ENCODE results near the gene RALGDS.
"Not testable (repeated sequence)": the region's sequence is repeated elsewhere in the genome, so short reads cannot be mapped to it uniquely, and the experiment has no call there.

Gene RALGDS

GRCh38 chr9:133102190-133103021 lies 18.6 kb downstream of the RALGDS start:
- H3K27me3 Mint-ChIP-seq: no peaks in the 10 kb centered on the region
- no peak for DNase-seq
- H3K4me3 Mint-ChIP-seq: no peak overlapping the region
- peaks cover 36% of the 10 kb centered on the region for H3K36me3 Mint-ChIP-seq (ENCODE audit: low read depth)
- no peak for ATAC-seq
- H3K4me1 Mint-ChIP-seq: no peaks in the 10 kb centered on the region
- H3K9me3 Mint-ChIP-seq: no peaks in the 10 kb centered on the region
- no peak overlapping the region for H3K27ac Mint-ChIP-seq

GRCh38 chr9:133101356-133102189 lies 19.5 kb downstream of the RALGDS start:
- Mint-ChIP-seq H3K27ac (no peak overlapping the region), H3K36me3 (ENCODE audit: low read depth) (peaks cover 42% of the 10 kb centered on the region), H3K9me3 (peaks cover 2% of the 10 kb centered on the region), H3K27me3 (no peaks in the 10 kb centered on the region), H3K4me1 (no peaks in the 10 kb centered on the region), H3K4me3 (no peak overlapping the region)
- DNase-seq: no peak
- ATAC-seq: no peak

DNA sequence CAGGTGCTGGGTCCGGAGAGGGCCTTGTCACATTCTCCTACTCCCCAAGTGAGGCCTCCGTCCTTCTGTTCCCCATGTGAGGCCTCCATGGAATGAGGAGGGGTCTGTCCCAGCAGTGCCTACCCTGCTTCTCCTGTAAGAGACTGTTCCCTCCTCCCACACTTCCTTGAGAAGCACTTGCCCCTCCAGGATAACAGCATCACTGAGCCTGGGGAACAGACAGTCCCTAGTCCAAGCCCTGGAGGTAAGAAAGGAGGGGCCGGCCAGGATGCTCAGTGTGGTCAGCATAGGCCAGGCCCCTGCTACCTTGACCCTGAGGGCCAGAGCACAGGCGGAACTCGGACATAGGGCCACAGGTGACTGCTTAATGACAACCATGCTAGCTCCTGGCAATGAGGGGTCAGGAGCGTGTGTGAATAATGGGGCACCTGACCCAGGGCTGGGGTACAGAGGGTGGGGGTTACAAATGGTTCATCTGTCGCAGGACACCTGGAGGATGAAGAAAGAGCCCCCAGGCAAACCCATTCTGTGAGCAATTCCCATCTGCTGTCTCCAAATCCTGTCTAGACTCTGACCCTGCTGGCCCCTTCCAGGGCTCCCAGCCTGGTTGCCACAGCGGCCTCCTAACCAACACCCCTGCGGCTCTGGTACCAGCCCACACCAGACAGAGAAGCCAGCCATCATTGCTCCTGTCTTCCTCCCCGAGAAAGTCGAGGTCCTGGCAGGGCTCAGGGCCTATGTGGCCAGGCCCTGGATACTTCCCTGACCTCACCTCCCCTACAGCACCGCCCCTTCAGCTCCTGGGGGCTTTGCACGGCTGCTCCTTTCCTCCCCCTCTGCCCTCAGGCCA lies 20.3 kb downstream of the RALGDS start:
- H3K9me3 Mint-ChIP-seq: peaks cover 10% of the 10 kb centered on the region
- H3K4me1 Mint-ChIP-seq: no peaks in the 10 kb centered on the region
- peaks cover 47% of the 10 kb centered on the region for H3K36me3 Mint-ChIP-seq (ENCODE audit: low read depth)
- no peak overlapping the region for H3K27ac Mint-ChIP-seq
- DNase-seq (no peak), ATAC-seq (no peak)
- no peak overlapping the region for H3K4me3 Mint-ChIP-seq
- H3K27me3 Mint-ChIP-seq: no peaks in the 10 kb centered on the region

- H3K9me3 Mint-ChIP-seq: peaks cover 12% of the 10 kb centered on the region
- H3K36me3 Mint-ChIP-seq (ENCODE audit: low read depth): peaks cover 48% of the 10 kb centered on the region
- no peaks in the 10 kb centered on the region for H3K4me1 Mint-ChIP-seq
- H3K27me3 Mint-ChIP-seq: no peaks in the 10 kb centered on the region
- no peak overlapping the region for H3K4me3 Mint-ChIP-seq
- ATAC-seq: no peak
- no peak overlapping the region for H3K27ac Mint-ChIP-seq
- no peak for DNase-seq
Observed at GRCh38 chr9:133099726-133100505, 21.1 kb downstream of the RALGDS start.

GRCh38 chr9:133098871-133099270 lies 22.2 kb downstream of the RALGDS start:
- DNase-seq (no peak), ATAC-seq (no peak)
- Mint-ChIP-seq H3K27ac (no peak overlapping the region), H3K36me3 (ENCODE audit: low read depth) (peaks cover 47% of the 10 kb centered on the region), H3K27me3 (no peaks in the 10 kb centered on the region), H3K9me3 (peaks cover 15% of the 10 kb centered on the region), H3K4me3 (no peak overlapping the region), H3K4me1 (no peaks in the 10 kb centered on the region)

DNA sequence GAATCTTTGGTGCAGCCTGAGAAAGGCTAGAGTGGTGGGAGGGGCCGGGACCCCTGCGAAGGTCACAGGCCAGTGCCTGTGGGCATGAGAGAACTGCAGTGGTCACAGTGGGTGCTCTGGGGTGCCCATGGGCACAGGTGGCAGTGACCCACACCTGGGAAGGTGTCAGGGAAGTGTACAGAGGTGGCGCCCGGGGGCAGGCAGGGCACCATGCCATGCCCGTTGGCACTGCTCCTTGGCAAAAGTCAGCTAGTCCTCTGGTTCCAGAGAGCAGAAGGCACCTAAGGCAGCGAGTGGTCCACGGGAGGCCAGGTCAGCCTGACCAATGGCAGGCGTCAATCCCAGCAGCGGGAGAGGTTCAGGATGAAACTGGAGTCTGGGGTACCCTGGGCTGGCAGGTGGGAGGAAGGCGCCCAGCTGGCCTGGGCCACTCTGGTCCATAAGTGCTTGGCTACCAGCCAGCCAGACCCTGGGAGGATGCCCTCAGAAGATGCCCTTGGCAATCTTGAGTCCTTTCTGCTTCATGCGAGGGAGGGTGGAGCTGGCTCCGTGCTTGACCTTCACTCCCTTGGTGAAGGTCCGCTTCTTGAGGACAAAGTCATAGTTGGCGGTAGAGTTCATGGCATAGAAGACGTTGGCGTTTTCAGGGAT lies 22.8 kb downstream of the RALGDS start:
- ATAC-seq (no peak), DNase-seq (no peak)
- no peak overlapping the region for H3K27ac Mint-ChIP-seq
- no peaks in the 10 kb centered on the region for H3K4me1 Mint-ChIP-seq
- peaks cover 46% of the 10 kb centered on the region for H3K36me3 Mint-ChIP-seq (ENCODE audit: low read depth)
- no peak overlapping the region for H3K4me3 Mint-ChIP-seq
- H3K9me3 Mint-ChIP-seq: peaks cover 15% of the 10 kb centered on the region
- H3K27me3 Mint-ChIP-seq: no peaks in the 10 kb centered on the region

DNA sequence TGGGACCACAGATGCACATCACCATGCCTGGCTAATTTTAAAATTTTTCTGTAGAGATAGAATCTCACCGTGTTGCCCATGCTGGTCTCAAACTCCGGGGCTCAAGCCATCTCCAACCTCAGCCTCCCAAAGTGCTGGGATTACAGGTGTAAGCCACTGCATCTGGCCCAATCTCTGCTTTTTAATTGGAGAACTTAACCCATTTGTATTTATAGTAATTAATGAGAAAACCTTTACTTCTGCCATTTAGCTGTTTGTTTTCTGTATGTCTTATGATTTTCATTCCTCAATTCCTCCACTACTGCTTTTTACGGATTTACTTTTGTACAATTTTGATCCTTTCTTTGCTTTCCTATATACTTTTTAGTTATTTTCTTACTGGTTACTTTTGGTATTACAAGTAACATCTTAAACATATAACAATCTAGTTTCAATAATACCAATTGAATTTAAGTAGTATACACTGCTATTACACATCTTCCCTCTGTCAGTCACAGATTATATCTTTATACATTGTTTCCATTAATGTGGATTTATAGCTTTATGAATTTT lies 26.1 kb downstream of the RALGDS start:
- H3K4me3 Mint-ChIP-seq: no peak overlapping the region
- no peaks in the 10 kb centered on the region for H3K4me1 Mint-ChIP-seq
- no peak overlapping the region for H3K27ac Mint-ChIP-seq
- H3K36me3 Mint-ChIP-seq (ENCODE audit: low read depth): peaks cover 36% of the 10 kb centered on the region
- H3K27me3 Mint-ChIP-seq: no peaks in the 10 kb centered on the region
- peaks cover 15% of the 10 kb centered on the region for H3K9me3 Mint-ChIP-seq
- ATAC-seq: no peak
- DNase-seq: no peak

GRCh38 chr9:133094351-133094750 lies 26.7 kb downstream of the RALGDS start:
- H3K4me1 Mint-ChIP-seq, DNase-seq, ATAC-seq, H3K27me3 Mint-ChIP-seq, H3K27ac Mint-ChIP-seq, H3K4me3 Mint-ChIP-seq: not testable (repeated sequence)
- H3K36me3 Mint-ChIP-seq (ENCODE audit: low read depth): peaks cover 36% of the 10 kb centered on the region
- peaks cover 15% of the 10 kb centered on the region for H3K9me3 Mint-ChIP-seq

GRCh38 chr9:133090752-133091385 lies 30.2 kb downstream of the RALGDS start:
- DNase-seq: no peak
- Mint-ChIP-seq H3K4me1 (no peaks in the 10 kb centered on the region), H3K27ac (no peak overlapping the region), H3K36me3 (ENCODE audit: low read depth) (peaks cover 3% of the 10 kb centered on the region), H3K9me3 (peaks cover 6% of the 10 kb centered on the region), H3K4me3 (no peak overlapping the region), H3K27me3 (no peaks in the 10 kb centered on the region)
- ATAC-seq: no peak

- Mint-ChIP-seq H3K27ac (no peak overlapping the region), H3K4me1 (no peaks in the 10 kb centered on the region), H3K4me3 (no peak overlapping the region), H3K36me3 (ENCODE audit: low read depth) (no peaks in the 10 kb centered on the region), H3K27me3 (no peaks in the 10 kb centered on the region), H3K9me3 (peaks cover 6% of the 10 kb centered on the region)
- ATAC-seq (no peak), DNase-seq (no peak)
Observed at GRCh38 chr9:133090187-133090586, 30.9 kb downstream of the RALGDS start.

DNA sequence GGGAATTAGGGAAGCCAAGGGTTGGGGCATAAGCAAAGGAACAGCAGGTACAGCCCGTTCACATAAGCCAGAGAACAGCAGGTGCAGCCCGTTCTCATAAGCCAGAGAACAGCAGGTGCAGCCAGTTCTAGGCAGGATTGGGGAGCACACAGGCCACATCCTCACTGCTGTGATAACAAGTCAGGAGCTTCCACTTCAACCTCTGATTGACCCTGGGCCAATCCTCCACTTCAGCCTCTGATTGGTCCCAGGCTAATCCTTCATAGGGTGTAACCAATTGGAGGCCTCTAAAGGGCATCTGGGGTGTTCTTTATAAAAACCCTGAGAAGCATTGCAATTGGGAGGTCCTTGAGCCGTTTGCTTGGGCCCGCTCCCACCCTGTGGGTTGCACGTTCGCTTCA lies 31.8 kb downstream of the RALGDS start:
- no peaks in the 10 kb centered on the region for H3K9me3 Mint-ChIP-seq
- H3K36me3 Mint-ChIP-seq (ENCODE audit: low read depth): no peaks in the 10 kb centered on the region
- no peak for DNase-seq
- H3K4me3 Mint-ChIP-seq: no peak overlapping the region
- no peaks in the 10 kb centered on the region for H3K27me3 Mint-ChIP-seq
- no peaks in the 10 kb centered on the region for H3K4me1 Mint-ChIP-seq
- no peak for ATAC-seq
- no peak overlapping the region for H3K27ac Mint-ChIP-seq

DNA sequence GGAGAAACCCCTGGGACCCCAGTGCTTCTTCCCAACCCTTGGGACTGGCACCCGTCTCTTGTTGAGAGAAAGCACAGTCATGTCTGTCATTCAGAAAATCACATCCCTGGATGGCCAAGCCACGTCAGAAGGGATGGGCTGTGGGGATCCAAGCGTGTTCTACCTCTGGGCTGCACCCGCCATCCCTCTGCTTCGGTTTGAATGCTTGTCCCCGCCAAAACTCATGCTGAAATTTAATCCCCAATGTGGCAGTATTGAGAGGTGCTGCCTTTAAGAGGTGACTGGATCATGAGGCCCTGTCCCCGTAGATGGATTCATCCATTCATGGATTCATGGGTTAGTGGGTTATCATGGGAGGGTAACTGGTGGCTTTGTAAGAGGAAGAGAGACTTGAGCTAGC lies 32.3 kb downstream of the RALGDS start:
- ATAC-seq: no peak
- no peaks in the 10 kb centered on the region for H3K9me3 Mint-ChIP-seq
- no peak overlapping the region for H3K27ac Mint-ChIP-seq

More for the DNA sequence above, 32.3 kb downstream of the RALGDS start:
- Mint-ChIP-seq H3K4me3 (no peak overlapping the region), H3K27me3 (no peaks in the 10 kb centered on the region), H3K36me3 (ENCODE audit: low read depth) (no peaks in the 10 kb centered on the region), H3K4me1 (no peaks in the 10 kb centered on the region)
- no peak for DNase-seq

Measured in activated naive CD8-positive, alpha-beta T cell treated with anti-CD3 and anti-CD28 coated beads, Interleukin-2, amount 50 U/mL, for 24 hours (primary cell).